Uterus (tissue), 2 donors: ENCODE results near the gene OTOR.

Source experiments
- CTCF ChIP-seq, 4 experiments: fragments of 200-600 bp in 2 of 4; fragments of 450-650 bp in 2 of 4; sonication (generic) in 2 of 4; IDR thresholded peaks; one replicate each; pipeline ENCODE4 v1.5.1; 2016 to 2019; ENCODE audit warnings: antibody characterized with exemption in 4 of 4, mild to moderate bottlenecking in 2 of 4, moderate library complexity in 1 of 4
- POLR2A ChIP-seq, 2 donors: fragments of 450-650 bp; IDR thresholded peaks; one replicate each; pipeline ENCODE4 v1.6.1; 2016; ENCODE audit warnings: antibody characterized with exemption in 2 of 2, mild to moderate bottlenecking in 1 of 2, moderate library complexity in 1 of 2

GRCh38 chr20:16714242-16714641 is 33.9 kb upstream of the OTOR start:
- TF ChIP-seq CTCF (IDR thresholded peaks at IDR 0.05) (no peak), POLR2A (IDR thresholded peaks at IDR 0.05) (no peak)
